Parietal lobe (tissue), 1 donor: ENCODE data around the gene MRLN. TPM values are rescaled to one million over a fixed set of nuclear protein-coding genes. Genes with fewer than 3 reads are reported as not detected.

ENCODE experiments used
- total RNA-seq: library from RNA; depleted of rRNA; stranded (reverse); fragments of >200 nt; gene quantifications from one replicate; pipeline ENCODE4 v1.2.3, GENCODE V29; 2014

Gene MRLN
- total RNA-seq, result 1.3 TPM

GRCh38 chr10:59753267-59753666 is at the start of gene MRLN:
MRLN (minus strand) TSS chr10:59753455.

GRCh38 chr10:59709395-59710125 is 43.7 kb downstream of the MRLN start, which contains the start of gene SLC16A9:
SLC16A9 (minus strand) TSS chr10:59709850; CDS start chr10:59684291, 25,559 bp downstream.

Other genes starting within 250 kb of the MRLN start
- 9.4 TPM for gene SLC16A9, start 43.6 kb downstream of the MRLN start, total RNA-seq
- gene CCDC6, start 153.1 kb upstream of the MRLN start, total RNA-seq, result 42.9 TPM